ENCODE measurements around the gene EBF3.

- TF ChIP-seq, protein P1, sequence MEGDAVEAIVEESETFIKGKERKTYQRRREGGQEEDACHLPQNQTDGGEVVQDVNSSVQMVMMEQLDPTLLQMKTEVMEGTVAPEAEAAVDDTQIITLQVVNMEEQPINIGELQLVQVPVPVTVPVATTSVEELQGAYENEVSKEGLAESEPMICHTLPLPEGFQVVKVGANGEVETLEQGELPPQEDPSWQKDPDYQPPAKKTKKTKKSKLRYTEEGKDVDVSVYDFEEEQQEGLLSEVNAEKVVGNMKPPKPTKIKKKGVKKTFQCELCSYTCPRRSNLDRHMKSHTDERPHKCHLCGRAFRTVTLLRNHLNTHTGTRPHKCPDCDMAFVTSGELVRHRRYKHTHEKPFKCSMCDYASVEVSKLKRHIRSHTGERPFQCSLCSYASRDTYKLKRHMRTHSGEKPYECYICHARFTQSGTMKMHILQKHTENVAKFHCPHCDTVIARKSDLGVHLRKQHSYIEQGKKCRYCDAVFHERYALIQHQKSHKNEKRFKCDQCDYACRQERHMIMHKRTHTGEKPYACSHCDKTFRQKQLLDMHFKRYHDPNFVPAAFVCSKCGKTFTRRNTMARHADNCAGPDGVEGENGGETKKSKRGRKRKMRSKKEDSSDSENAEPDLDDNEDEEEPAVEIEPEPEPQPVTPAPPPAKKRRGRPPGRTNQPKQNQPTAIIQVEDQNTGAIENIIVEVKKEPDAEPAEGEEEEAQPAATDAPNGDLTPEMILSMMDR (IDR thresholded peaks at IDR 0.05) = no peak
- no peak for TF ChIP-seq POLR2A (IDR thresholded peaks at IDR 0.05)
Observed at GRCh38 chr10:129851941-129852640, 112.0 kb downstream of the EBF3 start.
